H9 (cell line): ENCODE measurements around the gene CAMTA1. TPM values are rescaled to one million over a fixed set of nuclear protein-coding genes. Genes with fewer than 3 reads are reported as not detected.

Source experiments
- DNase-seq: peaks from one replicate; pipeline ENCODE4 v3.0.0-alpha.2; 2017
- H2AFZ ChIP-seq: one replicate; pipeline ENCODE4 v1.6.1; 2013; ENCODE audit warnings: mild to moderate bottlenecking, low read length, control low read depth, moderate library complexity
- H2AK5ac ChIP-seq: 2 replicates; pipeline ENCODE4 v1.6.1; 2013; ENCODE audit warnings: low read length, control low read depth, mixed read lengths; ENCODE audit not compliant: insufficient read length
- H2BK120ac ChIP-seq: one replicate; pipeline ENCODE4 v1.6.1; 2013; ENCODE audit warnings: low read depth, mild to moderate bottlenecking, low read length, control low read depth, inconsistent platforms; ENCODE audit not compliant: poor library complexity, severe bottlenecking
- H2BK12ac ChIP-seq: 2 replicates; pipeline ENCODE4 v1.6.1; 2013; ENCODE audit warnings: low read length, control low read depth, mixed read lengths, low read depth; ENCODE audit not compliant: insufficient read length
- H2BK15ac ChIP-seq: 2 replicates; pipeline ENCODE4 v1.6.1; 2013; ENCODE audit warnings: low read depth, low read length, control low read depth
- H2BK20ac ChIP-seq: one replicate; pipeline ENCODE4 v1.6.1; 2013; ENCODE audit warnings: low read depth, mild to moderate bottlenecking, low read length, control low read depth, inconsistent platforms; ENCODE audit not compliant: poor library complexity, severe bottlenecking
- H2BK5ac ChIP-seq: 2 replicates; pipeline ENCODE4 v1.6.1; 2013; ENCODE audit warnings: low read length, control low read depth, mixed read lengths; ENCODE audit not compliant: insufficient read length
- H3K14ac ChIP-seq: 2 replicates; pipeline ENCODE4 v1.6.1; 2013; ENCODE audit warnings: low read length, control low read depth; ENCODE audit not compliant: insufficient read depth
- H3K18ac ChIP-seq: 2 replicates; pipeline ENCODE4 v1.6.1; 2013; ENCODE audit warnings: low read depth, mild to moderate bottlenecking, mixed read lengths, low read length, control low read depth; ENCODE audit not compliant: insufficient read length
- H3K23ac ChIP-seq: 2 replicates; pipeline ENCODE4 v1.6.1; 2013; ENCODE audit warnings: low read length, control low read depth, mixed read lengths, low read depth; ENCODE audit not compliant: insufficient read length
- H3K23me2 ChIP-seq: 2 replicates; pipeline ENCODE4 v1.6.1; 2013; ENCODE audit warnings: low read depth, mild to moderate bottlenecking, mixed read lengths, low read length, control low read depth; ENCODE audit not compliant: insufficient read length, poor library complexity, severe bottlenecking
- H3K27ac ChIP-seq: 2 replicates; pipeline ENCODE4 v1.5.1; 2013; ENCODE audit warnings: low read length, control low read depth, mixed read lengths, low read depth; ENCODE audit not compliant: insufficient read length
- H3K27me3 ChIP-seq: 2 replicates; pipeline ENCODE4 v1.6.1; 2013; ENCODE audit warnings: low read length, control low read depth, inconsistent platforms; ENCODE audit not compliant: insufficient read depth
- H3K4ac ChIP-seq: 2 replicates; pipeline ENCODE4 v1.6.1; 2013; ENCODE audit warnings: low read depth, mild to moderate bottlenecking, control low read depth, inconsistent platforms, low read length, moderate library complexity
- H3K4me1 ChIP-seq: 2 replicates; pipeline ENCODE4 v1.6.1; 2013; ENCODE audit warnings: low read length, control low read depth, inconsistent platforms; ENCODE audit not compliant: insufficient read depth
- H3K4me2 ChIP-seq: 2 replicates; pipeline ENCODE4 v1.6.1; 2013; ENCODE audit warnings: low read length, control low read depth, mixed read lengths; ENCODE audit not compliant: insufficient read length, insufficient read depth
- H3K56ac ChIP-seq: 2 replicates; pipeline ENCODE4 v1.6.1; 2013; ENCODE audit warnings: low read depth, mild to moderate bottlenecking, mixed read lengths, low read length, control low read depth; ENCODE audit not compliant: insufficient read length
- H3K79me1 ChIP-seq: 2 replicates; pipeline ENCODE4 v1.6.1; 2013; ENCODE audit warnings: low read depth, mild to moderate bottlenecking, moderate library complexity, low read length, control low read depth, inconsistent platforms; ENCODE audit not compliant: insufficient read depth, poor library complexity, severe bottlenecking
- H3K79me2 ChIP-seq: 2 replicates; pipeline ENCODE4 v1.6.1; 2013; ENCODE audit warnings: low read length, control low read depth, inconsistent platforms; ENCODE audit not compliant: insufficient read depth
- H3K9ac ChIP-seq: 2 replicates; pipeline ENCODE4 v1.6.1; 2013; ENCODE audit warnings: low read length, control low read depth, mixed read lengths; ENCODE audit not compliant: insufficient read length; ENCODE audit errors: extremely low read depth
- H3K9me3 ChIP-seq: one replicate; pipeline ENCODE4 v1.6.1; 2013; ENCODE audit warnings: low read depth, low read length, inconsistent platforms; ENCODE audit not compliant: control insufficient read depth
- H3T11ph ChIP-seq: one replicate; pipeline ENCODE4 v1.6.1; 2013; ENCODE audit warnings: mild to moderate bottlenecking, low read length, control low read depth, inconsistent platforms
- H4K20me1 ChIP-seq: one replicate; pipeline ENCODE4 v1.6.1; 2013; ENCODE audit not compliant: control insufficient read depth, insufficient read length, insufficient read depth
- H4K5ac ChIP-seq: 2 replicates; pipeline ENCODE4 v1.6.1; 2013; ENCODE audit warnings: low read depth, mild to moderate bottlenecking, mixed read lengths, low read length, control low read depth; ENCODE audit not compliant: insufficient read length
- H4K8ac ChIP-seq: replicated peaks from 2 replicates; pipeline ENCODE4 v1.6.1; 2013; ENCODE audit warnings: low read length, control low read depth, mixed read lengths, low read depth; ENCODE audit not compliant: insufficient read length
- H4K91ac ChIP-seq: 2 replicates; pipeline ENCODE4 v1.6.1; 2013; ENCODE audit warnings: low read depth, mild to moderate bottlenecking, moderate library complexity, mixed read lengths, low read length, control low read depth; ENCODE audit not compliant: insufficient read length
- H3K27ac Mint-ChIP-seq, 3 experiments: 2 replicates in 2 of 3; 3 replicates in 1 of 3; pipeline ENCODE4 v1.8.0; 2020 to 2021; ENCODE audit warnings: mixed read lengths in 3 of 3, mild to moderate bottlenecking in 1 of 3, moderate library complexity in 1 of 3
- H3K27me3 Mint-ChIP-seq: 2 replicates; pipeline ENCODE4 v1.8.0; 2021; ENCODE audit warnings: low read depth, mild to moderate bottlenecking, moderate library complexity, mixed read lengths
- H3K36me3 Mint-ChIP-seq, 3 experiments: 2 replicates in 2 of 3; 3 replicates in 1 of 3; pipeline ENCODE4 v1.8.0; 2020 to 2021; ENCODE audit warnings: low read depth in 3 of 3, mixed read lengths in 3 of 3; ENCODE audit not compliant: insufficient read depth in 1 of 3
- H3K4me1 Mint-ChIP-seq, 2 experiments: 2 replicates each; pipeline ENCODE4 v1.8.0; 2020; ENCODE audit warnings: mixed read lengths in 2 of 2
- H3K4me3 Mint-ChIP-seq, 2 experiments: 2 replicates in 1 of 2; 3 replicates in 1 of 2; pipeline ENCODE4 v1.8.0; 2020 to 2021; ENCODE audit warnings: mild to moderate bottlenecking in 2 of 2, mixed read lengths in 2 of 2, moderate library complexity in 1 of 2
- H3K9me3 Mint-ChIP-seq, 2 experiments: 2 replicates in 1 of 2; 3 replicates in 1 of 2; pipeline ENCODE4 v1.8.0; 2020; ENCODE audit warnings: mild to moderate bottlenecking in 2 of 2, mixed read lengths in 2 of 2, moderate library complexity in 1 of 2
- CTCF ChIP-seq: fragments of 200-600 bp; sonication (generic); conservative IDR thresholded peaks from 3 replicates; pipeline ENCODE4 v1.8.0; 2021; ENCODE audit warnings: antibody characterized with exemption, mild to moderate bottlenecking
- WGBS: extraction: QIAGEN DNeasy Blood & Tissue Kit; methylation state at CpG from one replicate; pipeline ENCODE4 v1.1.7; 2013; ENCODE audit warnings: missing lambda C conversion rate, low lambda C conversion rate, mixed read lengths; ENCODE audit not compliant: insufficient read length; ENCODE audit errors: extremely low coverage; 5-methylcytosine and 5-hydroxymethylcytosine counted together
- total RNA-seq: library from RNA; stranded (reverse); gene quantifications from 2 replicates; pipeline ENCODE4 v1.2.1, GENCODE V29; 2021

Gene CAMTA1
- total RNA-seq, 1 experiment from 2014 or later = 115 TPM

GRCh38 chr1:6753320-6754140 lies 31.7 kb upstream of the CAMTA1 start:
- H2AFZ ChIP-seq = no peak overlapping the region
- no peak overlapping the region for H3K27ac ChIP-seq
- no peak overlapping the region for H2BK120ac ChIP-seq
- no peak overlapping the region for H3K18ac ChIP-seq
- H3K4me1 Mint-ChIP-seq = peaks cover 0 to 5% of the 10 kb centered on the region in 2 experiments; a peak in 2 of 4 replicates
- no peaks in the 10 kb centered on the region; the same call in 1 of the 2 replicates for H3K4me1 ChIP-seq
- no peaks in the 10 kb centered on the region for H3K27me3 ChIP-seq
- H2BK12ac ChIP-seq = no peak overlapping the region
- H2BK20ac ChIP-seq = no peak overlapping the region
- TF ChIP-seq CTCF = no peak
- WGBS = no CpG with 5 or more reads among the region's 10 CpGs
- H3K27ac Mint-ChIP-seq = no peak overlapping the region
- no peaks in the 10 kb centered on the region for H3K9me3 ChIP-seq
- no peak overlapping the region for H4K5ac ChIP-seq
- no peaks in the 10 kb centered on the region for H3K9me3 Mint-ChIP-seq
- H3K56ac ChIP-seq = no peak overlapping the region
- no peak overlapping the region for H3K4ac ChIP-seq
- no peak overlapping the region for H2BK15ac ChIP-seq
- no peak overlapping the region for H3K23ac ChIP-seq
- no peak for DNase-seq
- H3T11ph ChIP-seq = no peak overlapping the region
- no peak overlapping the region for H2AK5ac ChIP-seq
- H4K91ac ChIP-seq = no peak overlapping the region
- H3K14ac ChIP-seq = no peak overlapping the region
- H3K23me2 ChIP-seq = no peaks in the 10 kb centered on the region
- no peak overlapping the region for H4K8ac ChIP-seq
- peaks cover 10% of the 10 kb centered on the region for H3K27me3 Mint-ChIP-seq
- H3K4me2 ChIP-seq = no peak overlapping the region
- no peak overlapping the region for H3K4me3 Mint-ChIP-seq
- H3K9ac ChIP-seq = no peak overlapping the region
- H2BK5ac ChIP-seq = no peak overlapping the region
- H4K20me1 ChIP-seq = no peaks in the 10 kb centered on the region
- H3K79me1 ChIP-seq = no peaks in the 10 kb centered on the region
- no peaks in the 10 kb centered on the region for H3K79me2 ChIP-seq
- H3K36me3 Mint-ChIP-seq = no peaks in the 10 kb centered on the region
